Measurements from ENCODE around the gene SERP1.

The SERP1 gene

GRCh38 chr3:150547045-150547741 lies 897 bp upstream of the SERP1 start:
- no peak for TF ChIP-seq CTCF (conservative IDR thresholded peaks at IDR 0.05; ENCODE audit: low read depth, low read length)
- peak overlapping the region; percentile 61 for H3K4me3 ChIP-seq (ENCODE audit: low read depth, low read length)
- peak; percentile 15 for DNase-seq (ENCODE audit: low read depth)

- peak; percentile 4 for TF ChIP-seq CTCF (conservative IDR thresholded peaks at IDR 0.05; ENCODE audit: low read depth, low read length)
- DNase-seq (ENCODE audit: low read depth): peak; percentile 32
- peak overlapping the region; percentile 90 for H3K4me3 ChIP-seq (ENCODE audit: low read depth, low read length)
These were observed 674 bp downstream of the SERP1 start for GRCh38 chr3:150545419-150546225.

DNA sequence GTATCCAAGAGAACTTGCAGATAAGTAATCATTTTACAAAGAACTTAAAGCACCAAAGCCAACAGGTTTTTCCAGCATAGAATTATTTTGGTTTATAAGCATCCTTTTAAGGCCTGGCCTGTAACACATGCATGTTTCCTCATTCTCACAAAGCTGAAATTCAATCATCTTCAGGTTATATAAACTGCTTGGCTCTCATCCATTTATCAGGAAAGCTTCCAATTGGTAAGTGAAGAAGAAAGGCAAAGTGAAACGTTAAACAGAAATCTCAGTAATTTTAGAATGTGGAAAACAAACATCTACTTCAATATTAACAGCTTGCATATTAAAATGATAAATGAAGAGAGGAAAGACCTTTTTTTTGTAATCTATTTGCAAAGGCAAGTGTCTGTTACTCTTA lies 1.6 kb downstream of the SERP1 start:
- no peak for TF ChIP-seq CTCF (conservative IDR thresholded peaks at IDR 0.05; ENCODE audit: low read depth, low read length)
- H3K4me3 ChIP-seq (ENCODE audit: low read depth, low read length): peak overlapping the region; percentile 90
- peak; percentile 60 for DNase-seq (ENCODE audit: low read depth)

- TF ChIP-seq CTCF (conservative IDR thresholded peaks at IDR 0.05; ENCODE audit: low read depth, low read length): no peak
- peak; percentile 42 for DNase-seq (ENCODE audit: low read depth)
- H3K4me3 ChIP-seq (ENCODE audit: low read depth, low read length): no peak overlapping the region
These were observed 2.3 kb downstream of the SERP1 start for GRCh38 chr3:150544041-150544440.

GRCh38 chr3:150543531-150543930 lies 2.8 kb downstream of the SERP1 start:
- no peak for DNase-seq (ENCODE audit: low read depth)
- no peak for TF ChIP-seq CTCF (conservative IDR thresholded peaks at IDR 0.05; ENCODE audit: low read depth, low read length)
- H3K4me3 ChIP-seq (ENCODE audit: low read depth, low read length): no peak overlapping the region

GRCh38 chr3:150543128-150543527 lies 3.2 kb downstream of the SERP1 start:
- no peak overlapping the region for H3K4me3 ChIP-seq (ENCODE audit: low read depth, low read length)
- no peak for DNase-seq (ENCODE audit: low read depth)
- TF ChIP-seq CTCF (conservative IDR thresholded peaks at IDR 0.05; ENCODE audit: low read depth, low read length): no peak
